Body of pancreas (tissue), 4 donors: ENCODE results near the gene PTPRD.

Experiments used
- CTCF ChIP-seq, 7 experiments: fragments of 450-650 bp in 4 of 7; fragments of 200-600 bp in 3 of 7; sonication (generic) in 3 of 7; IDR thresholded peaks; one replicate each; pipeline ENCODE4 v1.5.1; 2016 to 2019; ENCODE audit warnings: antibody characterized with exemption in 7 of 7
- POLR2A ChIP-seq, 3 donors: fragments of 450-650 bp; IDR thresholded peaks; one replicate each; pipeline ENCODE4 v1.6.1; 2016; ENCODE audit warnings: antibody characterized with exemption in 3 of 3, mild to moderate bottlenecking in 2 of 3

- TF ChIP-seq POLR2A (IDR thresholded peaks at IDR 0.05) (no peak), CTCF (IDR thresholded peaks at IDR 0.05) (no peak)
Measured at GRCh38 chr9:9565700-9566099, 1047.1 kb downstream of the PTPRD start.
